MM.1S (cell line): ENCODE measurements around the gene SYTL5.

Source experiments
- CTCF ChIP-seq: fragments of 300-600 bp; sonication (generic); IDR thresholded peaks from 2 replicates; pipeline ENCODE4 v1.5.1; 2016; ENCODE audit warnings: antibody characterized with exemption, low read length, mixed read lengths
- EZH2 ChIP-seq: fragments of 300-600 bp; sonication (generic); optimal IDR thresholded peaks from 2 replicates; pipeline ENCODE3; 2017; ENCODE audit warnings: low read depth, mild to moderate bottlenecking, antibody characterized with exemption, low read length, mixed read lengths

- TF ChIP-seq CTCF (no peak), EZH2 (no peak)
Measured at GRCh38 chrX:38050806-38051205, 44.5 kb downstream of the SYTL5 start.
